Stomach (tissue), 9 donors: ENCODE measurements around the gene IFT74. TPM values are rescaled to one million over a fixed set of nuclear protein-coding genes. Genes with fewer than 3 reads are reported as not detected.

Source experiments
- DNase-seq, 2 donors: peaks; one replicate each; pipeline versions ENCODE4 v3.0.0 to v3.0.0-alpha.2; 2013 to 2019
- H3K27ac ChIP-seq, 5 donors: fragments of 200-600 bp in 4 of 5; sonication (generic) in 4 of 5; one replicate each; pipeline ENCODE4 v1.5.1; 2013 to 2019; ENCODE audit warnings: mild to moderate bottlenecking in 1 of 5, moderate library complexity in 1 of 5
- H3K27me3 ChIP-seq, 3 donors: fragments of 200-600 bp; sonication (generic); one replicate each; pipeline ENCODE4 v1.5.1; 2017 to 2019; ENCODE audit warnings: mixed run types in 1 of 3
- H3K36me3 ChIP-seq, 4 donors: fragments of 200-600 bp; sonication (generic); 1 replicate in 3 of 4; 2 replicates in 1 of 4; pipeline ENCODE4 v1.5.1; 2016 to 2019
- H3K4me1 ChIP-seq, 4 donors: fragments of 200-600 bp; sonication (generic); one replicate each; pipeline ENCODE4 v1.5.1; 2016 to 2019
- H3K4me3 ChIP-seq, 4 donors: fragments of 200-600 bp; sonication (generic) in 3 of 4; one replicate each; pipeline ENCODE4 v1.5.1; 2016 to 2019; ENCODE audit warnings: mild to moderate bottlenecking in 1 of 4
- H3K9me3 ChIP-seq, 4 donors: fragments of 200-600 bp; sonication (generic); one replicate each; pipeline ENCODE4 v1.5.1; 2016 to 2019
- EP300 ChIP-seq: sonication (generic); formaldehyde crosslinking; IDR thresholded peaks from one replicate; pipeline ENCODE4 v1.6.1; 2017; ENCODE audit warnings: antibody characterized with exemption
- POLR2A ChIP-seq, 4 donors: fragments of 450-650 bp; IDR thresholded peaks; one replicate each; pipeline ENCODE4 v1.6.1; 2016; ENCODE audit warnings: antibody characterized with exemption in 4 of 4, control low read depth in 2 of 4, mild to moderate bottlenecking in 1 of 4, moderate library complexity in 1 of 4
- POLR2AphosphoS5 ChIP-seq, 3 donors: sonication (generic); formaldehyde crosslinking; IDR thresholded peaks; one replicate each; pipeline ENCODE4 v1.6.1; 2016; ENCODE audit warnings: antibody characterized with exemption in 3 of 3
- WGBS, 5 donors: extraction: QIAGEN DNeasy Blood & Tissue Kit in 3 of 5; methylation state at CpG; one replicate each; pipeline versions ENCODE4 v1.1.5 to v1.1.7; 2013 to 2018; 5-methylcytosine and 5-hydroxymethylcytosine counted together
- intact Hi-C: fragments of 100-400 bp; cut with DNase I; formaldehyde crosslinking; loops from one replicate; pipeline ENCODE4 v1.15.1; 2023; ENCODE audit warnings: low total_unique reads
- polyA plus RNA-seq, 3 donors: library from polyadenylated mRNA; stranded (reverse); fragments of 200-250 nt; gene quantifications; one replicate each; pipeline ENCODE4 v1.2.3, GENCODE V29; 2013
- total RNA-seq, 5 donors: library from RNA; depleted of rRNA; stranded (reverse); fragments of >200 nt; gene quantifications; one replicate each; pipeline versions ENCODE4 v1.1.0 to v1.2.3, GENCODE V29; 2014 to 2016
- TF ChIP-seq, protein P1 (sequence below), 7 experiments: fragments of 450-650 bp in 4 of 7; fragments of 200-600 bp in 3 of 7; sonication (generic) in 3 of 7; IDR thresholded peaks; one replicate each; pipeline ENCODE4 v1.5.1; 2016 to 2019; ENCODE audit warnings: antibody characterized with exemption in 7 of 7, control low read depth in 2 of 7, mild to moderate bottlenecking in 1 of 7
- donor health status: healthy with polysubstance abuse.
- donor health status: Bipolar disorder and iron deficiency.
- donor health status: healthy.

The IFT74 gene
- total and polyA plus RNA-seq, 8 donors, result 2.0 to 68.3 (median 8.9) TPM

- intact Hi-C loops, result loop anchor here (5.0 kb wide), 1 partner anchor 233 kb away; no protein-coding TSS in a partner anchor
- no peak for DNase-seq
- Histone ChIP-seq H3K27ac (no peak overlapping the region), H3K4me3 (no peak overlapping the region), H3K9me3 (no peaks in the 10 kb centered on the region), H3K27me3 (no peaks in the 10 kb centered on the region), H3K4me1 (peaks cover 0 to 9% (median 0%) of the 10 kb centered on the region in 4 donors), H3K36me3 (peaks cover 0 to 29% (median 9%) of the 10 kb centered on the region in 4 donors)
- WGBS, 5 donors, result 74 to 95% (median 88%) methylated on average over 4 of the region's 4 CpGs
- TF ChIP-seq POLR2A (IDR thresholded peaks at IDR 0.05) (no peak), EP300 (no peak), POLR2AphosphoS5 (IDR thresholded peaks at IDR 0.05) (no peak)
- TF ChIP-seq, protein P1, sequence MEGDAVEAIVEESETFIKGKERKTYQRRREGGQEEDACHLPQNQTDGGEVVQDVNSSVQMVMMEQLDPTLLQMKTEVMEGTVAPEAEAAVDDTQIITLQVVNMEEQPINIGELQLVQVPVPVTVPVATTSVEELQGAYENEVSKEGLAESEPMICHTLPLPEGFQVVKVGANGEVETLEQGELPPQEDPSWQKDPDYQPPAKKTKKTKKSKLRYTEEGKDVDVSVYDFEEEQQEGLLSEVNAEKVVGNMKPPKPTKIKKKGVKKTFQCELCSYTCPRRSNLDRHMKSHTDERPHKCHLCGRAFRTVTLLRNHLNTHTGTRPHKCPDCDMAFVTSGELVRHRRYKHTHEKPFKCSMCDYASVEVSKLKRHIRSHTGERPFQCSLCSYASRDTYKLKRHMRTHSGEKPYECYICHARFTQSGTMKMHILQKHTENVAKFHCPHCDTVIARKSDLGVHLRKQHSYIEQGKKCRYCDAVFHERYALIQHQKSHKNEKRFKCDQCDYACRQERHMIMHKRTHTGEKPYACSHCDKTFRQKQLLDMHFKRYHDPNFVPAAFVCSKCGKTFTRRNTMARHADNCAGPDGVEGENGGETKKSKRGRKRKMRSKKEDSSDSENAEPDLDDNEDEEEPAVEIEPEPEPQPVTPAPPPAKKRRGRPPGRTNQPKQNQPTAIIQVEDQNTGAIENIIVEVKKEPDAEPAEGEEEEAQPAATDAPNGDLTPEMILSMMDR (IDR thresholded peaks at IDR 0.05), result no peak
These were observed 18.7 kb downstream of the IFT74 start for GRCh38 chr9:26974927-26975326.

- Histone ChIP-seq H3K9me3 (no peaks in the 10 kb centered on the region), H3K27me3 (no peaks in the 10 kb centered on the region), H3K36me3 (peaks cover 0 to 40% (median 16%) of the 10 kb centered on the region in 4 donors), H3K4me1 (peaks cover 0 to 9% (median 0%) of the 10 kb centered on the region in 4 donors), H3K4me3 (no peak overlapping the region), H3K27ac (no peak overlapping the region)
- DNase-seq, result peak; percentile 38 to 42
- intact Hi-C loops, result loop anchor here (5.0 kb wide), 1 partner anchor 234 kb away; no protein-coding TSS in a partner anchor
- WGBS, 5 donors, result 81 to 86% (median 83%) methylated on average over 18 of the region's 18 CpGs
- no peak for TF ChIP-seq POLR2AphosphoS5 (IDR thresholded peaks at IDR 0.05)
- TF ChIP-seq, protein P1 (IDR thresholded peaks at IDR 0.05), result peak in 5 of 7 experiments; percentile 24 to 60 (median 35)
These were observed 19.8 kb downstream of the IFT74 start for GRCh38 chr9:26975728-26976707.

GRCh38 chr9:26983340-26983739 is 27.1 kb downstream of the IFT74 start:
- H3K36me3 ChIP-seq, result peaks cover 0 to 93% (median 77%) of the 10 kb centered on the region in 4 donors
- 37 to 71% (median 42%) methylated on average over 1 of the region's 1 CpG for WGBS, 5 donors

DNA sequence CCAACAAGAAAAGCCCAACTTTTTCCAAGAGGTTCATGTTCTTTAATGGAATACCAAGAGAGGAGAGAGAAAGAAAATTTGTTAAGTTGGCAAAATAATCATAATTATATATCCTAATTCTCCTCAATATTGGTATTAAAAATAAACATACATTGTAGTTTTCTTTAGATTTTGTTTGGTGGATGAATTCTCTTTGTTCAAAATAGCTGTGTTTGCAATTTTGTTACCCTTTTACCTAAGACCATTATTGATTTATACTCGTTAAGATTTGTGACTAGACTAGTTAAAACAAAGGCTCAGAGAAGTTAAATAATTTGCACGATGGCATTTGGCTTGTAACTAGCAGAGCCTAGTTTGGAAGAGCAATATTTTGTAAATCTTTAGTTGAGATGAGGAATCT is 39.6 kb downstream of the IFT74 start:
- 77 to 84% (median 80%) methylated on average over 2 of the region's 2 CpGs for WGBS, 5 donors

More at GRCh38 chr9:26983340-26983739, 27.1 kb downstream of the IFT74 start:
- H3K4me3 ChIP-seq, result no peak overlapping the region
- H3K9me3 ChIP-seq, result no peaks in the 10 kb centered on the region
- no peaks in the 10 kb centered on the region for H3K27me3 ChIP-seq
- intact Hi-C loops, result no loop called here
- no peak overlapping the region for H3K27ac ChIP-seq
- no peak for DNase-seq
- TF ChIP-seq POLR2A (IDR thresholded peaks at IDR 0.05), result no peak
- TF ChIP-seq POLR2AphosphoS5 (IDR thresholded peaks at IDR 0.05), result no peak
- no peak for TF ChIP-seq EP300
- TF ChIP-seq, protein P1 (IDR thresholded peaks at IDR 0.05), result no peak
- H3K4me1 ChIP-seq, result no peaks in the 10 kb centered on the region

More for the DNA sequence above, 39.6 kb downstream of the IFT74 start:
- H3K4me3 ChIP-seq, result no peak overlapping the region
- no peak overlapping the region for H3K27ac ChIP-seq
- no peaks in the 10 kb centered on the region for H3K9me3 ChIP-seq
- H3K27me3 ChIP-seq, result no peaks in the 10 kb centered on the region
- DNase-seq, result no peak
- no peaks in the 10 kb centered on the region for H3K4me1 ChIP-seq
- intact Hi-C loops, result no loop called here
- TF ChIP-seq POLR2A (IDR thresholded peaks at IDR 0.05) (no peak), EP300 (no peak), POLR2AphosphoS5 (IDR thresholded peaks at IDR 0.05) (no peak)
- TF ChIP-seq, protein P1 (IDR thresholded peaks at IDR 0.05), result no peak
- peaks cover 0 to 26% (median 21%) of the 10 kb centered on the region in 4 donors for H3K36me3 ChIP-seq
